ENCODE results near the gene PRTFDC1.
"Not testable (repeated sequence)": the region's sequence is repeated elsewhere in the genome, so short reads cannot be mapped to it uniquely, and the experiment has no call there.

The PRTFDC1 gene

DNA sequence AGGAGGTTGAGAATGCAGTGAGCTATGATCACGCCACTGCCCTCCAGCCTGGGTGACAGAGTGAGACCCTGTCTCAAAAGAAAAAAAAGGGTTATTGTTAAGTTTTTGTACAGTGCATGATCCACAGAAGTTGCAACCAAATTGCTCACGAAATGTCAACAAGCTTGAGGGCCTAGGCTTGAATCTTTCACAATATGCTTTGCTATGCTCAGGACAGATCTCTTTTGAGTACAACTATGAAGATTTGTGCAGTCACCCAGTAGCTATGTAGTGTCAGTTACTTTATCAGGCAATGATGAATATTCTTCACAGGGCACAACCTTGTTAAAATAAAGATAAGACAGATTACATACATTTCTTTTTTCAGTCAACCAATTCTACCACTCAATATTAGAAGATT lies 109.2 kb downstream of the PRTFDC1 start:
- no peak for DNase-seq (ENCODE audit: low read depth)

GRCh38 chr10:24842856-24843255 lies 109.5 kb downstream of the PRTFDC1 start:
- DNase-seq (ENCODE audit: low read depth), result no peak

DNA sequence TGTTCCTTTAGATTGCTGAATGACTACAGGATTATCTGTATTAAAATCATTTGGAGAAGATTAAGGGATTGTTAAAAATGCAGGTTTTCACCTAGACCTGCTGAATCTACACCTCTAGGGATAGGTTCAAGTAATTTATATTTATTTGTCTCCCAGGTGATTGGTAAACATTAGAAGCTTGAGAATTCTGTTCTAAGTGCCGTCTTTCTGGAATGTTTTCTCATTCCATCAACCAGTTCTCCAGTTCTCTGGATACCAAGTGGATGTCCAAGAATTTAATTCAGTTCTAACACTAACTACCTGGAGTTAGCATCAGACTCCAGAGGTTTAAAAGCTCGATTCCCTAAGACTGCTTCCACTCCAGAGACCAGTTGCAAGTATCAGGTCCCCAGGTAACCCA lies 110.9 kb downstream of the PRTFDC1 start:
- no peak for DNase-seq (ENCODE audit: low read depth)

DNA sequence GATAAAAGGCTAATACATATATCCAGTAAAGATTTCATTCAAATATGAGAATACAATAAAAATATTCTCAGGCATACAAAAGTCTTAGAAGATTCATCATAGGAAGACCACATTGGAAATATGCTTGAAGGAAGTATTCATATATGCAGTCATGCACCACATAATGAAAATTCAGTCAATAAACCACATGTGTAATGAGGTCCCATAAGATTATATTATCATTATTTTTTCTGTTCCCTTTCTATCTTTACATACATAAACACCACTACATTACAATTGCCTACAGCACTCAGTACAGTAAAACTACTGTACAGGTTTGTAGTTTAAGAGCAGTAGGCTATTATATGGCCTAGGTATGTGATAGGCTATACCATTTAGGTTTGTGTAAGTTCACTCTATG lies 111.6 kb downstream of the PRTFDC1 start:
- no peak for DNase-seq (ENCODE audit: low read depth)

- DNase-seq (ENCODE audit: low read depth), result not testable (repeated sequence)
Measured at GRCh38 chr10:24837781-24838180, 114.6 kb downstream of the PRTFDC1 start.

GRCh38 chr10:24834869-24835268 lies 117.5 kb downstream of the PRTFDC1 start:
- DNase-seq (ENCODE audit: low read depth), result no peak

GRCh38 chr10:24826009-24826408 lies 126.4 kb downstream of the PRTFDC1 start:
- DNase-seq (ENCODE audit: low read depth), result no peak

GRCh38 chr10:24825551-24825950 lies 126.9 kb downstream of the PRTFDC1 start:
- no peak for DNase-seq (ENCODE audit: low read depth)

- no peak for DNase-seq (ENCODE audit: low read depth)
Measured at GRCh38 chr10:24824536-24824935, 127.9 kb downstream of the PRTFDC1 start.

DNA sequence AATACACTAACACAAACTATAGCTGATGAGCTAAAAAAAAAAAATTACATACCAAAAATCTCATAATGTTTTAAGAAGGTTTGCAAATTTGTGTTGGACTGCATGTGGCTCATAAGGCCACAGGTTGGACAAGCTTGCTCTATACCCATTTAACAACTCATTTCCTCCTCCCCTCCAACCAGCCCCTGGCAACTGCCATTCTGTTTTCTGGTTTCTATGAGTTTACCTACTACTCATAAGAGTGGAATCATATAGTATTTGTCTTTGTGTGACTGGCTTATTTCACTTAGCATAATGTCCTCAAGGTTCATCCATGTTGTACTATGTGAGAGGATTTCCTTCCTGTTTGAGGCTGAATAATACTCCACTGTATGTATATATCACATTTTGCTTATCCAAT lies 128.3 kb downstream of the PRTFDC1 start:
- no peak for DNase-seq (ENCODE audit: low read depth)

GRCh38 chr10:24822590-24822989 lies 129.8 kb downstream of the PRTFDC1 start:
- DNase-seq (ENCODE audit: low read depth), result no peak

DNA sequence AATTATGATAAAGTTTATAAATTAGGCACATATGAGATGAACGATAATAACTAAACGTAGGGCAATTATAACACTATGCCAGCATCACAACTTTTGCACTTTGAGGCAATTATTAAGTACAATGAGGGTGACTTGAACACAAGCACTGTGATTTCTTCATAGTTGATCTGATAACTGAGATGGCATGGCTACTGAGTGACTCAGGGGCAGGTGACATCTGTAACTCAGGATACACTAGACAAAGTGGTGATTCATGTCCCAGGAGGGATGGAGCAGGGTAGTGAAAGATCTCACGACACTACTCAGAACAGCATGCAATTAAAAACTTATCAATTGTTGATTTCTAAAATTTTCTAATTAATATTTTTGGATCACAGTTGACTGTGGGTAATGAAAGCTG lies 130.4 kb downstream of the PRTFDC1 start:
- no peak for DNase-seq (ENCODE audit: low read depth)

GRCh38 chr10:24816868-24817396 lies 135.5 kb downstream of the PRTFDC1 start:
- no peak for DNase-seq (ENCODE audit: low read depth)

DNA sequence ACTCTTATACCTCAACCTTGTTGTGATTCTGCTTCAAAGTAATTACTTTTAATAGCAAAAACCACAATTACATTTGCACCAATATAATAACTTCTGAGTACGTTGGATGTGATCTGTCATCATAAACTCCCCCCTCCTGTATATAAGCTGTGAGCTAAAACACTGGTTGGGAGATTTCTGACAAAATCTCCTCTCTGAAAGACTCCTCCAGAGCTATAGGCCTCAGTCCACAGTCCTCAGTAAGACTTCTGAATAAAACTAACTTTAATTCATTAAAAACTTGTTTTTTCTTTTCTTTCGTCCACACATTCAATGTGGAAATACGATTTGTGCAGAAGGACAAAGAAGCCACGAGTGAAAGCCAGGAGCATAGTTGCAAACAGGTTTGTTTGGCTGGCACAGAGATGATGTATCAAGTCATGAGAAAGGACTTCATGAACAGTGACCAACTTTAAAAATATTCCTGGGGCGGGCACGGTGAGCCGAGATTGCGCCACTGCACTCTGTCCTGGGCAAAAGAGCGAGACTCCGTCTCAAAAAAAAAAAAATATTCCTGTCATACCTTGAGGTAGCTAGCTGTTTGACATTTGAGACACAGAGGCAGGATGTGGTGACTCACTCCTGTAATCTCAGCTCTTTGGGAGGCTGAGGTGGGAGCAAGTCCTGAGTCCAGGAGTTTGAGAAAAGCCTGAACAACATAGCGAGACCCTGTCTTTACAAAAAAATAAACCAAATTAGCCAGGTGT lies 137.7 kb downstream of the PRTFDC1 start:
- DNase-seq (ENCODE audit: low read depth), result no peak

GRCh38 chr10:24813856-24814255 lies 138.6 kb downstream of the PRTFDC1 start:
- DNase-seq (ENCODE audit: low read depth), result no peak

DNA sequence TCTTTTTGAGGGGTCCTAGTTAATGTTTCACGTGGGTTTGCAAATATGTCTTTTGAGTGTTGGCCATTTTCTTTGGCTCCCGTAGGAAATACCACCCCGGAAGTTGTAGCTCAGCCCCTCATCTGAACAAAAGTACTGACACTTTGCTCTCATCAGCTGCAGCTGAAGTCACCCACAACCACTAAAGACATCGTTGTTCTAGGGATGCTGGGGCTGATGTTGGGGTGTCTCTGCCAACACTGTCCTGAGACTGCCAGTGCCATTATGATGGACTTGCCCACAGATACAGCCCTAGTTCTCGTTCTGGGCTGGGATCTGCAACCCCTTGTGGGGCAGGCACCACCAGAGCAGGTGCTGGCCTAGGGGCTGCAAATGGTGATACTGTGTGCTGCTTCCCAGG lies 146.1 kb downstream of the PRTFDC1 start:
- no peak for DNase-seq (ENCODE audit: low read depth)

DNA sequence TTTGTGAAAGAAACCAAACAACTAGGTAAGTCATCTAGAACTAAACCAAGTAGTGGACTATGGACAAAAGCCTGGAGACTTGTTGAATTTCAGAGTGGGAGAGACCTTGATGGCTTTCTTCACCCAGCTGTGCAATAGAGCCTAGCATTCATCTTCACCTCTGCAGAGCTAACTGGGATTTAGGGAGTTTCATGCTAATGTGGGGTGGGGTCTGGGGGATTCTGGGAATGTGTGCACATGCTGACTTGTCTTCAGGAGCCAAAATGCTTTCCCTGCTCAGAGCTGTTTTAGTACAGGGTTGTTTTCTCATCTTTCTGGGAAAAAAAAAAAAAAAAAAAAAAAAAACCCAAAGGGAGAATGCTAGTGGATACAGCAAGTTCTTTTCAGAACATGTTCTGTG lies 147.4 kb downstream of the PRTFDC1 start:
- DNase-seq (ENCODE audit: low read depth), result no peak

DNA sequence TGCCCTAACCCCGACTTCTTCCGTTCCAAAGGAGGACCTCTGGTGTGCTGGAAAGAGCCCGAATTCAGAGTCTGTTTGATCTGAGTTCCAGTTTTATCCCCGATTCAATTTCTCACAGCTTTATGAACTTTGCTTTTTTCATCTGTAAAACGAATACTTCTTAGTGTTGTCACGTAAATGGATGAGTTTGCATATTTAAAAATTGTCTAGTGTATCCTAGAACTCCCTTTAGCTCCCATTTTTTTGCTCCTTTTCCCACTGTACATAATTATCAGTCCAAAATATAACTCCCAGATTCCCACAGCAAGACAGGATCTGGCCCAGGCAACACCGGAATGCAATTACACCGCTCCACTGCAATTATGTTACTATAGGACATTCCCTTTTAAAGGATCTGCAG lies 148.0 kb downstream of the PRTFDC1 start:
- no peak for DNase-seq (ENCODE audit: low read depth)

DNA sequence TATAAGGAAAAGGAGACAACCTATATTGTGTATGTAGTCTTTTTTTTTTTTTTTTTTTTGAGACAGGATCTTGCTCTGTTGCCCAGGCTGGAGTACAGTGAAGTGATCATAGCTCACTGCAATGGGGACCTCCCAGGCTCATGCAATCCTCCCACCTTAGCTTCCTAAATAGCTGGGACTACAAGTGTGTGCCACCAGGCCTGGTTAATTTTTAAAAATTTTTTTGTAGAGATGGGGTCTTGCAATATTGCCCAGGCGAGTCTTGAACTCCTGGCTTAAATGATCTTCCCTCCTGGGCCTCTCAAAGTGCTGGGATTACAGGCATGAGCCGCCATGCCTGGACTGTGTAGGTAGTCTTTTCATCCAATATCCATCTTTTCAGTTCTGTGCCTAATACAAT lies 150.0 kb downstream of the PRTFDC1 start:
- DNase-seq (ENCODE audit: low read depth), result no peak

GRCh38 chr10:24800861-24801260 lies 151.5 kb downstream of the PRTFDC1 start:
- no peak for DNase-seq (ENCODE audit: low read depth)

Measured in stimulated activated CD8-positive, alpha-beta memory T cell treated with anti-CD3 and anti-CD28 coated beads, Interleukin-12 subunit alpha, Interleukin-12 subunit beta, amount 100 ng/mL, for 4 hours (primary cell).